GM19452 (cell line): ENCODE results near the gene TNS1.

Experiments used
- ATAC-seq: cut with Tn5 transposase; IDR thresholded peaks from one replicate; pipeline ENCODE4 v1.9.1; 2021; ENCODE audit not compliant: unreplicated experiment

TNS1 gene

DNA sequence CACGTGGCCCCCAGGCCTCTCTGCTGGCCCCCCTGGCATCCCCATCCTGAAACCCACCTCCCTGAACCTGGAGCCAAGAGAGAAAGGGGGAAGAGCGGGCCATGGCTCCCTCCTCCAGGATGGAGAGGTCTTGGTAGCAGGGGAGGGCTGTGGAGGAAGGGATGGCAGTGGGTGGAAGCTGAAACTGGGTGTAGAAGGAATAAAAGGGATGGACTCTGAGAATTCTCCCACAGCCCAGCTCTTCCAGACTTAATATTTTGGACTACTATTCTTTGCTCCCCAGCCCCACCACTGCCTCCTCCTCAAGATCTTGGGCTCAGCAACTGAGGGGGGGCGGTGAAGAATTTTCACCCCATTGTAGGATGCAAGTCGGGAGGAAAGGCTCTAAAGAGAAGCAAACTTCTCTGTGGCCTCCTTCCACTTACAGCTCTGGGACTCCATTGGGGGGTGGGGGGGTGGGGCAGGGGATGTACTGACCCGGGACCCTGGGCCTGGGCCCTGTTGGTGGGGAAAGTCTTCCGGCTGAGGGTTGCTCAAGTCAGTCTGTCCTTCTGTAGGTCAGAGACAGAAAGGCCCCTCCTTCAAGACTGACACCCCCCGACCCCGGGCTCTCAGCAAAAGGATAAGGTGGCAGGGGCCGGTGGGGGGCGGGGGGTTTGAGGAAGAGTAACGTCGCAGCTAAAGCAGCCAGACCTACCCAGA, 501 bp downstream of the TNS1 start:
- no peak for ATAC-seq

DNA sequence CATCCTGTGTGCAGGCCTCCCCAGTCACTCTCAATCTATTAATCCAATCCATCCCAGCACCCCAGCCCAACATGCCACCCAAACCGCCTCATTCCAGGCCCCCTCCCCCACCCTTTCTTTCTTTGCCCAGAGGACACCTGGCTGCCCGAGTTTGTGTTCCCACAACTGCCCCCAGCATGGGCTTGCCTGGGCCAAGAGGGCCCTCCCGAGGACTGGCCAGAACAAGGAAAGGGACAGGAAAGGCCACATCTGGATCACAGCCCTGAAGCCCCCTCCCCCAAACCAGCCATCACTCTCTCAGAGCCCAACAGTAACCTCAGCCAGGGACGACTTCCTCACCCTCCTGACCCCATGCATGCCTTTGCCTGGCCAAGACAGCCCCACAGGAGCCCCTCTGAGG, 1.2 kb downstream of the TNS1 start:
- no peak for ATAC-seq

DNA sequence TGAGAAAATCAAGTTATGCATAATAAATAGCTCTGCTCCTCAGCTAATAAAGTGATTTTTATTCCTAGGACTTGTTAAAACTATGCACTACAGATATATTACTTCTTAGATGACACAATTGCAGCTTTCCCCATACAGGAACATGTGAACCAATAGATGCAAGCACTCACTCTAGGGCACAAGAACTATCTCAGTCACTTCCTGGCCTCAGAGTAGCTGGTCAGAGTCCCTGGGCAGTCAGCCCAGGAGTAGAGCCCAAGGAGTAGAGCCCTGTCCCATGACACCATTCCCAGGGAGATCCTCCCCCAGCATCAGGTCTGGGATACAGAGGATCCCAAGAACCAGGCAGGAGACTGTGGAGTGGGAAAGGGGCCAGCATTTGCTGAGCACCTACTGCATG, 2.7 kb downstream of the TNS1 start:
- ATAC-seq, result no peak

DNA sequence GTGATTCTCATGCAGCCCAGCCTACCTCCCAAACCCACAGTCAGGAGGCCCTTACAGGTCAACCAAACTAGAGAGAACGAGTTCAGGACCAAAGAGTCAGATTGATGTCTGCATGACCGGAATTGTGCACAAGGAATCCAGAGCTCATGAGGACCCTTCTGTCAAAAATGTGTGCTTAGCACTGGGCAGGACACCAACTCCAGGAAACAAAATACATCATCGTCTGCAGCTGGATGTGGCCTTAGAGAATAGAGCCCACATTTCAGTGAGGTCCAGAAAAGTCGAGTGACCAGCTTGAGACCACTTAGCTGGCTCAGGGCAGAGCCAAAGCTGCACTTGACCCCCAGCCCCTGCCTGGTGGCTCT, 3.2 kb downstream of the TNS1 start:
- ATAC-seq, result no peak

DNA sequence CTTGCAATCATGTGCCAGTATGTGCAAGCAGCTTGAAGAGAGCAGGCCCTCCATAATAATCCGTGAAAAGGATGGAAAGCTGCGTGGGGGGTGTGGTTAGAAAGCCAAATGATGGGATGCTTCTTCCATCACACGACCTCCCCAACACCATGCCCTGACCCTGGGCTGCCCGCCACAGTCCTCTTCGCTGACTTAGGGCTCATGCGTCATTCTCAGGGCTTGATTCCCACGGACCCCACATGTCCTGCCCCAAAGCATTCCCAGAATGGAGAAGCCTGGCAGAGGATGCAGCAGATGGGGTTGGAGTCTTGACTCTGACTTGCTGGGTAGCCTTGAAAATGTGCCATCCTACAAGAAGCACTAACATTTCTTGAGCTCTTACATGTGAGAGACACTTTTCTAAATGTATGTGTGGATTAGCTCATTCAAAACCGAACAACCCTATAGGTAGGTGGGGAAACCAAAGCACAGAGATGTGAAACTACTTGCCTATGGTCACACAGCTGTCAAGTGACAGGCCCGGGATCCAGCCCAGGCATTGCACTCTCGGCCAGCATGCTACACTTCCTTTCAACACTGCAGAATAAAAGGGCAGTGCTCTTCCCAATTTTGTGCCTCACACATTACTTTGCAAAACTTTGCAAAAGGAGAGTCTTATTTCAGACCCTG, 3.7 kb downstream of the TNS1 start:
- no peak for ATAC-seq

DNA sequence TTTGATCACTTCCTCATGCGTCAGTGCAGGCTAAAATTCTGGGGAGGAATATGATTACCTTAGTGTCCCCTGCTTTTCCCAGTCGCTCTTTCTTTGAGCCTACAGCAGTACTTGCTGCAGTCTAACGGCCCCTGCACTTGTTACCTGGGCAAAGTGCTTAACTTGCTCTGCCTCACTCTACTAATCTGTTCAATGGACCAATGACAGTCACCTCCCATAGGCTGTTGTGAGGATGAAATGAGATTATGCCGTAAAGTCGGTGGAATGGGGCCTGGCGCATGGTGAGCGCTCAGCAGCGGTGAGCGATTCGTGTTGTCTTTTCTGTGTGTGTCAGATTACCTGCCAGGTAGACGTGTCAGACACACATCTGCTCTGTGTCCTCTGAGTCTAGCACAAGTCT, 5.3 kb downstream of the TNS1 start:
- no peak for ATAC-seq

DNA sequence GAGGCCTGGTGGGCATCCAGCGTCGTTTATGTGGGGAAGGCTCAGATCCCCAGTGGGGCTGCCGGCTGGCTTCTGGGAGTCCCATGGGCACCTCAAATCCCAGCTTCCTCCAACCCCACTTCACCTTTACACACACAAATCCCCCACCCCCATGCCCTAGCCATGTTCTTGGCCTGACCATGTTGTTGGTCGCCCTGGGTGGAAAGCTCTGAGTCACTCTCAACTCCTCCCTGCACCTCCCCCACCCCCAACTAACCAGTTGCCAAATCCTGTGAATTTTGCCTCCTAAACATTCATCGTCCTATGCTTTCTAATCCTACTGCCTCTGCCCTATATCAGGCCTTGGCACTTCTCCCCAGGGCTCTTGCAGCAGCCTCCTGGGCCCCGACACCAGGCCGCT, 6.4 kb downstream of the TNS1 start:
- no peak for ATAC-seq

DNA sequence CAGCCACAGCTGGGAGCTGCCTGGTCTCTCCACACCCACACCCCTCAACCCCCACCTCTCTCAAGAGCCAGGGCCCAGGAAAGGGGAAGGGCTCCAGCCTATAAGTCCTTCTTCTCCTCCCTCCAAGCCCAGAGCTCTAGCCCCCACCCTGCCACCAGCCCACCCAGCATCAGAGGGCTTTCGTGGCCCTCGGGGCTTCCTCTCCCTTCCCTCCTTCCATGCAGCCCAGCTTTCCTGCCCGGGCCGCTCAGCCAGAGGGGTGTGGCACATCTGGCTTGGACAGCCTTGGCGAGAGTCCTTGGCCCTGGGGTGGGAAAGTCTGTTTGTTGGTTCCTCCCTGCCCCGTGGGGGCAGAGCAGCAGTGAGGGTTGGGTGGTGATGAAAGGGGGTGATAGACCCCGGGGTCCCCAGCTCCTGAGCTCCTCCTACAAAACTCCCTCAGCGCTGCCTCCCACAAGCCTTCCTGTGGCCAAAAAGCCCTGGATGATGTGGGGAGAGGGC, 7.0 kb downstream of the TNS1 start:
- no peak for ATAC-seq

DNA sequence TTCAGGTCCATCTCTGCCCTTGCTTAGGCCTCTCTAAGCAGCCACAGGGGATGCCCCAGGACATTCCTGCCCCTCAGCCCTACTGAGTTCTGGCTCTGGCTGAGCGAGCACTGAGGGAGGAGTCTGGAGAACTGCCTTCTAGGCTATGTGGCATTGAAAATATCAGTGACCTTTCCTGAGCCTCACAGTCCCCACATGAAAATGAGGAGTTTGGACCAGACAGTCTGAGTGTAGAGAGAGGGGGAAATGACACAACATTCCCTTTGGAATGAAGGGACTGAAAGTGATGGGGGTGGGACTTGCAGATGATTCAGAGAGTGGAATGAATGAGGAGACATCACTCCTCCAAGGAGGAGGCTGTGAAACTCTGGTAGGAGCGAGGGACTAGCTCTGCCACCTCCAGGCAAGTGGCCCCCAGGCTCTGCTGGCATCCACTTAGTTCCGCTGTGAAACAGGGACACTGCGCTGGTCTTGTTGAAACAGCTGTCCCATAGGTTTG, 8.0 kb downstream of the TNS1 start:
- no peak for ATAC-seq

DNA sequence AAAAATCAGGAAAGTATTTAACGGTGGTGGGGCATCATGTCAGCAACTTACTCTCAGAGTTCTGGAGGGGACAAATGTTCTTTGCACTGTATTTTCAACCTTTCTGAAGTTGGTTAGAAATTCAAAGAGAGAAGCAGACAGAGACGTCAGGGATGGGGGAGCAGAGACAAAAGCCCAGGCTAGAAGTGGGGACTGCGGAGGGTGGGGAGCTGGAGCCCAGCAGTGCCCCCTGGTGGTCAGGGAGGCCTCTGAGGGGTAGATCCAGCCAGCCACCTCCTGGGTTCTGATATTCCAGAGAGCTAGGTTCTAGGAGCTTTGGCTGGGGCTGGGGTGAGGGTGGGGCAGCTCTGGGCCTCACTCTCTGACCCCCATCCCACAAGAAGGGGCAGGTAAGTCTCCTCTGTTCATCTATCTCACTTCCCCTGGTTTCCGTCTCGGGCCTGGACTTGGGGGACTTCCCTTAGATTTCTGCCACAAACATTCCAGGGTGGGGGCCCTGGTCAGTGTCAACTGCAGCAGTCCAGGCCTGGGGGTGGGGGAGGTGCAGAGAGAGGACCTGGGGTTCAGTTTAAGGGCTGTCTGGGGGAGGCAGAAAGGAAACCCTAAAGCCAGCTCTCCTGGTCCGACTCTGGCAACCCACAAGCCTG, 8.9 kb downstream of the TNS1 start:
- no peak for ATAC-seq

DNA sequence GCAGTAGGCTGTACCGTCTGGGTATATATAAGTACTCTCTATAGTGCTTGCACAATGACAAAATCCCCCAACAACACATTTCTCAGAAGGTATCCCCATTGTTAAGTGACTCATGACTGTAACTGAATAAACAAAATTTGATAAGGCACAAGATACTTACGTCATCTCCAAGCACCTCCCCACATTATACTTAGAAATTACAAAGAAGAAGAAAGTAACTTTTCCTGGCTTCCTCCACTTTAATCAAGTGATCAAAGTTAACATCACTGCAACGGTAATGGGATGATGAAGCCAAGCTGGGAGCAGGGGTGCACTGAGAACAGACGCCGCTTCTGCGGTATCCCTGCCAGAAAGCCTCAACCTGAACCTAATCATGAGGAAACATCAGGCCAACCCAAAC, 9.7 kb downstream of the TNS1 start:
- ATAC-seq, result no peak

DNA sequence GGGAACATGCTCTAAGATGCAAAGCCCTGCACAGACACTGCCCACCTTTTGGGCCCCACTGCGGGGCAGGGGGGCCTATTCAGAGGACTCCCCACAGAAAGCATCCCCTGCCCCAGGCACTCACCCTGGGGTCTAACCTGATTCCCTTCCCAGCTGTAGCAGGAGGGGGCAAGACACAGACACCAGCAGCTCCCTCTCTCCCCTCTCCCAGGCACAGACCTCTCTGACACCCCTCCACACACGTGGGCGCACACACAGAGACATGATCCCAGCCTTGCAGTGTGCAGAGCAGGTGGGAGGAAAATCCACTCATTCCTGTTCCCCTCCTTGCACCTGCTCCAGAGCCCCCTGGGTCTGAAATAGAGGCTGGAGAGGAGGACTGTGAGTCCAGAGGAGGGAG, 10.7 kb downstream of the TNS1 start:
- ATAC-seq, result no peak

DNA sequence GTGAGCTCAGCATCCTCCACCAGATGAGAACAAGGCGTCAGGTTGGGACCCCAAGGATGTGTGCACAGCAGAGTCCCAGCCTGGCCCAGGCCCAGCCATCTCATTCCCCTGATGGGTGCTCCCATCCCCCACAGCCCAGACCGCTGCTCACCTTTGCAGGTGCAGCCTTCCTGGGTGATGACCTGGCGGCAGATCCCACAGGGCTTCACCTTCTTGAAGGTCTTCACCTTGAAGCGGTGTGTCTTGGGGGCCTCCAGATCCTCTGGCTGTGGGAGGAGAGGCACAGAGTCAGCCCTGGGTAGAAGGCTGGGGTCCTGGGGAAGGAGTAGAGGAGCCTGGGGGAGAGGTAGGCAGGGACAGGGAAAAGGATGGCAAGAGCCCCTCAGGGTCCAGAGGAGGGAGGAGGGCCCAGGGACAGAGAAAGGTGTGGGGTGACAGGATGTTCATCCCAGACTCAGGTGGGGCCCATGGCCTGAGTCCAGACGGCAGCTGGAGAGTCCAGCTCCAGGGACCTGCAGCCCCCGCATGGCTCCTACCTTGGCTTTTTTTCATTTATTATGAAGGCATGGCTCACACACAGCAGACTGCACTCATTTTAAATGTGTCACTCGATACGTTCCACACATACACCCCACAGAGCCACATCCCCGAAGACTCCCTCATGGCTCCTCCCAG, 11.9 kb downstream of the TNS1 start:
- no peak for ATAC-seq

DNA sequence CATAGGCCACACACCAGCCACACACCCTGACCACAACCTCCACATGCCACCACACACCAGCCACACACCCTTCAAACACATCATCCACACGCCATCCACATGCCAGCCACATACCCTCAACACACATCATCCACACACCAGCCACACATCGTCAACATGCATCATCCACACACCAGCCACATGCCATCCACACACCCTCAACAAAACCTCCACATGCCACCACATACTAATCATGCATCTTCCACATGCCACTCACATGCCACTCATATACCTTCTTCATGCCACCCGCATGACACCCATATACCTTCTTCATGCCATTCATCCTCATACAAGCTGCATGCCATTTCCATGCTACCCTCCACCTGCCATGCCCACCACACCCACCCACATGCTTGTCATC, 12.4 kb downstream of the TNS1 start:
- ATAC-seq, result no peak

DNA sequence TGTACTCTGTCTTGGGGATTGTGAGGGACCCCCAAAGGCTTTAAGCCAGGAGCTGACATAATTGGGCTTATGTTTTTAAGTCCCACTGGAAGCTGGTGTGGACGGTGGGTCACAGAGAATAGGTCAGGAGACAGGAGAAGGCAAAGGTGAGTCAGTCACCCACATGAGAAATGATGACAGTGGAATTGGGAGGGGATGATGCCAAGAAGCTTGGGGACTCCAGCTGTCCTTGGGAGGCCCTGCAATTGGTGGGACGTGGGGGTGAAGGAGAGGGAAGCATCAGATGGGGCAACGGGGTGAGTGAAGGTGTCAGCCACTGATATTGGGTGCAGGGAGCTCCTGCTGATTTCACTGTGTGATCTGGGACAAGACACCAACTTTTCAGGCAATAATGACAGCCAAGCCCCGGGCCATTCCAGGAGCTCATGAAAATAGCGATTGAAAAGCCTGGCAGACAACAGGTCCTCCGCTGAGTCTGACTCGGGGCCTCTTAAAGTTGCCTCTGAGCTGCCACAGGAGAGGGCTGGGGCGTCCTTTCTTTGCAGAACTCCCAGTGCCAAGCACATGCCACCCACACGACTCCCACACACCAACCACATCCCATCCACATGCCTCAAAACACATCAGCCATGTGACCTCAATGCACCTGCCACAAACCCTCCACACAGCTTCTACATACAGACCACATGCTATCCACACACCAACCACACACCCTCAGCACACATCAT, 13.4 kb downstream of the TNS1 start:
- ATAC-seq, result no peak

DNA sequence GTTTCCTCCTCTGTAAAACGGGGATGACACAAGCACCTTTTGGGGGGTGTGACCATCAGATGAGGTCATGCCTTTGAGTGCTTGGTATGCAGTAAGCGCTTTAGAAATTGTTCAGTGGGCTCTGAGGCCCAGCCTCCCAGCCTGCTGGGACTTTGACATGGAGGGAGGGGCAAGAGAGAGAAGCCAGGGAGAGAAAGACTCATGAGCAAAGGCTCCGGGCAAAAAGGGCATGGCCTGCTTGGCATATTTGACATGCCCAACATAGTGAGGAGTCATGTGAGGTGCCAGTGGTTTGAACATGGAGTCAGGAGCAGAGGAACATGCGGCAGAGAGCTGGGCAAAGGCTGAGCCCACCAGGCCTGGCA, 14.0 kb downstream of the TNS1 start:
- ATAC-seq, result no peak

DNA sequence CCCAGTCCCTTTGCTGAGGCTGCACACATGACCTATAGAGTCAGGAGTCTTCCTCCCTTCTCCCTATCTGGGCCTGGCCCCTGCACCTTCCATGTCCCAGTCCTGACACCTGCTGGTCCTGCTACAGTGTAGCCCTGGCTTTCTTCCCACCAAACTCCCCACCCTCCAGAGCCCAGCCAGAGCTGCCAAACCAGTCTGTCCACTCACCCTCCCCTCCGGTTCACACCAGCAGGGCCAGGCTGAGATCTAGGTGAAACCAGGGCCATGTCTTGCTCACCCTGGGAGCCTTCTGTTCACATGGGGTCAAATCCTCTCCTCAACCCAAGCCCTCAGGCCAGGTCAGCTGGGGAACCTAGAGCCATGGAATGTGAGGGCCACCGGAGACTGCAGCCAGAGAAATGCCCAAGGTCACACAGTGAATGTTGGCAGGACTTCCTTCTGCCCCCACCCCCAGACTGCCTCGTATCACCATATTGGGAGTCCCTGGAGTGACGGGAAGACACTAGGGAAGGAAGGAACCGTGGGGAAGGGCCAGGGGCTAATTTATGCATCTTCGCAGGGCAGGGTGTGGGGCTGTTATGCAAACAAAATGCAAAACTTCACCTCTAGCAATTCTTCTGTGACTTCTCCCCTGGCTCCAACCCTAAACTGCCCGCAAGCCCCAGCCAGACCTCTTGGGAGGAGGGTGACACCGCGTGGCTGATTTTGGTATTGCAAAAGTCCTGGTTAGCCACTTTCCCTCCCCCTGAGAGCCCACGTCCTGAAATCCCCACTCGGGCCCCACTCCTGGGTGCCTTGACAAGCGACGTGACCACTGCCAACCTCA, 14.6 kb downstream of the TNS1 start:
- no peak for ATAC-seq

DNA sequence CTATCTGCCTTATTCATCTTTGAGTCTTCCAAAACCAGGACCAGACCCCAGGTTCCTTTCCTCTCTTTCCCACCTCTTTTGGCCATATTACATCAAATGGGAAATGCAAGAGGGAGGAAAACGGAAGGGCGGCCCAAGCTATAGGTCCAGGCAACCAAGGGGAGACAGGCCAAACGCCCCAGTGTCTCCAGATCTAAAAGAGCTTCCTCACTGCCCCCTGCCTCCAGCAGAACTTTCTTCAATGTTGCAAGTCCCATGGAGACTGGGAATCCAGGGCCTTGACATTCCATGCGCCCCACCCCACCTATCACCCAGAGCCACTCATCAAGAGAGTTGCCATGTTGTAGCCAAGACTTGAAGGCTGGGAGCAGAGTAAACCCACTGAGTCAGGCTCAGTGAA, 15.4 kb downstream of the TNS1 start:
- ATAC-seq, result no peak

DNA sequence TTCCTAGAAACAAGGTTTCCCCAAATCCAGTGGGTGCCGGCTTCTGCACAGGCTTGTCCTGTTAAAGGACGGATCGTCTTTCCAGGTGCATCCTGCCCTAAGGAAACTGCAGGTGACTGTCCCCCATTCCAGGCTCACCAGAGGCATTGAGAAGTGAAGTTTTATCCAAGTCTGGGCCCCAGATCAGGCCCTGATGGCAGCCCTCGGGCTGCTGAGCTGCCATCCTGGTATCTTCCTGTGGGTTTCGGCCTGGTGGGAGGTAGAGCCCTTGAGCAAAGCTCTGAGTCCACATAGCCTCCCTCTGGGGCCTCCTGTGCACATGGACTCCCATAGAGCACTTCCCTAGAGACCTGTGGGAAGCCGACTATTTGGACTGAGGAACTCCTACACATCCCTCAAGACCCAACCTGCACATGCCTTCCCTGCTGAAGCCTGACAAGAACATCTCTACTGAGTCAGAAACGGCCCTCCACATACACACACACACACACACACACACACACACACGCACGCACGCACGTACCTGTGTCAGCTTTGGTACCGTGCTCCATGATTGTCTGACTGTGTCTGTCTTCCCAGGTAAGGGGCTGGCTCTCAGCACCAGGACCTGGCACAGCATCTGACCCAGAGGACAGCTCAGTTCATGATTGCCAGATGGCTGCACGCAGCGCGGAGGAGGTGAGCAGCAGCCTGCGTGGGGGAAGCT, 16.4 kb downstream of the TNS1 start:
- ATAC-seq, result no peak
